H9 (cell line): ENCODE data around the gene IRS4. TPM values are rescaled to one million over a fixed set of nuclear protein-coding genes. Genes with fewer than 3 reads are reported as not detected.

Experiments
- DNase-seq: peaks from one replicate; pipeline ENCODE4 v3.0.0-alpha.2; 2017
- H2AFZ ChIP-seq: one replicate; pipeline ENCODE4 v1.6.1; 2013; ENCODE audit warnings: mild to moderate bottlenecking, low read length, control low read depth, moderate library complexity
- H2AK5ac ChIP-seq: 2 replicates; pipeline ENCODE4 v1.6.1; 2013; ENCODE audit warnings: low read length, control low read depth, mixed read lengths; ENCODE audit not compliant: insufficient read length
- H2BK120ac ChIP-seq: one replicate; pipeline ENCODE4 v1.6.1; 2013; ENCODE audit warnings: low read depth, mild to moderate bottlenecking, low read length, control low read depth, inconsistent platforms; ENCODE audit not compliant: poor library complexity, severe bottlenecking
- H2BK12ac ChIP-seq: 2 replicates; pipeline ENCODE4 v1.6.1; 2013; ENCODE audit warnings: low read length, control low read depth, mixed read lengths, low read depth; ENCODE audit not compliant: insufficient read length
- H2BK15ac ChIP-seq: 2 replicates; pipeline ENCODE4 v1.6.1; 2013; ENCODE audit warnings: low read depth, low read length, control low read depth
- H2BK20ac ChIP-seq: one replicate; pipeline ENCODE4 v1.6.1; 2013; ENCODE audit warnings: low read depth, mild to moderate bottlenecking, low read length, control low read depth, inconsistent platforms; ENCODE audit not compliant: poor library complexity, severe bottlenecking
- H2BK5ac ChIP-seq: 2 replicates; pipeline ENCODE4 v1.6.1; 2013; ENCODE audit warnings: low read length, control low read depth, mixed read lengths; ENCODE audit not compliant: insufficient read length
- H3K14ac ChIP-seq: 2 replicates; pipeline ENCODE4 v1.6.1; 2013; ENCODE audit warnings: low read length, control low read depth; ENCODE audit not compliant: insufficient read depth
- H3K18ac ChIP-seq: 2 replicates; pipeline ENCODE4 v1.6.1; 2013; ENCODE audit warnings: low read depth, mild to moderate bottlenecking, mixed read lengths, low read length, control low read depth; ENCODE audit not compliant: insufficient read length
- H3K23ac ChIP-seq: 2 replicates; pipeline ENCODE4 v1.6.1; 2013; ENCODE audit warnings: low read length, control low read depth, mixed read lengths, low read depth; ENCODE audit not compliant: insufficient read length
- H3K23me2 ChIP-seq: 2 replicates; pipeline ENCODE4 v1.6.1; 2013; ENCODE audit warnings: low read depth, mild to moderate bottlenecking, mixed read lengths, low read length, control low read depth; ENCODE audit not compliant: insufficient read length, poor library complexity, severe bottlenecking
- H3K27ac ChIP-seq: 2 replicates; pipeline ENCODE4 v1.5.1; 2013; ENCODE audit warnings: low read length, control low read depth, mixed read lengths, low read depth; ENCODE audit not compliant: insufficient read length
- H3K27me3 ChIP-seq: 2 replicates; pipeline ENCODE4 v1.6.1; 2013; ENCODE audit warnings: low read length, control low read depth, inconsistent platforms; ENCODE audit not compliant: insufficient read depth
- H3K4ac ChIP-seq: 2 replicates; pipeline ENCODE4 v1.6.1; 2013; ENCODE audit warnings: low read depth, mild to moderate bottlenecking, control low read depth, inconsistent platforms, low read length, moderate library complexity
- H3K4me1 ChIP-seq: 2 replicates; pipeline ENCODE4 v1.6.1; 2013; ENCODE audit warnings: low read length, control low read depth, inconsistent platforms; ENCODE audit not compliant: insufficient read depth
- H3K4me2 ChIP-seq: 2 replicates; pipeline ENCODE4 v1.6.1; 2013; ENCODE audit warnings: low read length, control low read depth, mixed read lengths; ENCODE audit not compliant: insufficient read length, insufficient read depth
- H3K56ac ChIP-seq: 2 replicates; pipeline ENCODE4 v1.6.1; 2013; ENCODE audit warnings: low read depth, mild to moderate bottlenecking, mixed read lengths, low read length, control low read depth; ENCODE audit not compliant: insufficient read length
- H3K79me1 ChIP-seq: 2 replicates; pipeline ENCODE4 v1.6.1; 2013; ENCODE audit warnings: low read depth, mild to moderate bottlenecking, moderate library complexity, low read length, control low read depth, inconsistent platforms; ENCODE audit not compliant: insufficient read depth, poor library complexity, severe bottlenecking
- H3K79me2 ChIP-seq: 2 replicates; pipeline ENCODE4 v1.6.1; 2013; ENCODE audit warnings: low read length, control low read depth, inconsistent platforms; ENCODE audit not compliant: insufficient read depth
- H3K9ac ChIP-seq: 2 replicates; pipeline ENCODE4 v1.6.1; 2013; ENCODE audit warnings: low read length, control low read depth, mixed read lengths; ENCODE audit not compliant: insufficient read length; ENCODE audit errors: extremely low read depth
- H3K9me3 ChIP-seq: one replicate; pipeline ENCODE4 v1.6.1; 2013; ENCODE audit warnings: low read depth, low read length, inconsistent platforms; ENCODE audit not compliant: control insufficient read depth
- H3T11ph ChIP-seq: one replicate; pipeline ENCODE4 v1.6.1; 2013; ENCODE audit warnings: mild to moderate bottlenecking, low read length, control low read depth, inconsistent platforms
- H4K20me1 ChIP-seq: one replicate; pipeline ENCODE4 v1.6.1; 2013; ENCODE audit not compliant: control insufficient read depth, insufficient read length, insufficient read depth
- H4K5ac ChIP-seq: 2 replicates; pipeline ENCODE4 v1.6.1; 2013; ENCODE audit warnings: low read depth, mild to moderate bottlenecking, mixed read lengths, low read length, control low read depth; ENCODE audit not compliant: insufficient read length
- H4K8ac ChIP-seq: replicated peaks from 2 replicates; pipeline ENCODE4 v1.6.1; 2013; ENCODE audit warnings: low read length, control low read depth, mixed read lengths, low read depth; ENCODE audit not compliant: insufficient read length
- H4K91ac ChIP-seq: 2 replicates; pipeline ENCODE4 v1.6.1; 2013; ENCODE audit warnings: low read depth, mild to moderate bottlenecking, moderate library complexity, mixed read lengths, low read length, control low read depth; ENCODE audit not compliant: insufficient read length
- H3K27ac Mint-ChIP-seq, 3 experiments: 2 replicates in 2 of 3; 3 replicates in 1 of 3; pipeline ENCODE4 v1.8.0; 2020 to 2021; ENCODE audit warnings: mixed read lengths in 3 of 3, mild to moderate bottlenecking in 1 of 3, moderate library complexity in 1 of 3
- H3K27me3 Mint-ChIP-seq: 2 replicates; pipeline ENCODE4 v1.8.0; 2021; ENCODE audit warnings: low read depth, mild to moderate bottlenecking, moderate library complexity, mixed read lengths
- H3K36me3 Mint-ChIP-seq, 3 experiments: 2 replicates in 2 of 3; 3 replicates in 1 of 3; pipeline ENCODE4 v1.8.0; 2020 to 2021; ENCODE audit warnings: low read depth in 3 of 3, mixed read lengths in 3 of 3; ENCODE audit not compliant: insufficient read depth in 1 of 3
- H3K4me1 Mint-ChIP-seq, 2 experiments: 2 replicates each; pipeline ENCODE4 v1.8.0; 2020; ENCODE audit warnings: mixed read lengths in 2 of 2
- H3K4me3 Mint-ChIP-seq, 2 experiments: 2 replicates in 1 of 2; 3 replicates in 1 of 2; pipeline ENCODE4 v1.8.0; 2020 to 2021; ENCODE audit warnings: mild to moderate bottlenecking in 2 of 2, mixed read lengths in 2 of 2, moderate library complexity in 1 of 2
- H3K9me3 Mint-ChIP-seq, 2 experiments: 2 replicates in 1 of 2; 3 replicates in 1 of 2; pipeline ENCODE4 v1.8.0; 2020; ENCODE audit warnings: mild to moderate bottlenecking in 2 of 2, mixed read lengths in 2 of 2, moderate library complexity in 1 of 2
- CTCF ChIP-seq: fragments of 200-600 bp; sonication (generic); conservative IDR thresholded peaks from 3 replicates; pipeline ENCODE4 v1.8.0; 2021; ENCODE audit warnings: antibody characterized with exemption, mild to moderate bottlenecking
- WGBS: extraction: QIAGEN DNeasy Blood & Tissue Kit; methylation state at CpG from one replicate; pipeline ENCODE4 v1.1.7; 2013; ENCODE audit warnings: missing lambda C conversion rate, low lambda C conversion rate, mixed read lengths; ENCODE audit not compliant: insufficient read length; ENCODE audit errors: extremely low coverage; 5-methylcytosine and 5-hydroxymethylcytosine counted together
- total RNA-seq: library from RNA; stranded (reverse); gene quantifications from 2 replicates; pipeline ENCODE4 v1.2.1, GENCODE V29; 2021

Gene IRS4
- total RNA-seq, 1 experiment from 2014 or later: 8.2 TPM

DNA sequence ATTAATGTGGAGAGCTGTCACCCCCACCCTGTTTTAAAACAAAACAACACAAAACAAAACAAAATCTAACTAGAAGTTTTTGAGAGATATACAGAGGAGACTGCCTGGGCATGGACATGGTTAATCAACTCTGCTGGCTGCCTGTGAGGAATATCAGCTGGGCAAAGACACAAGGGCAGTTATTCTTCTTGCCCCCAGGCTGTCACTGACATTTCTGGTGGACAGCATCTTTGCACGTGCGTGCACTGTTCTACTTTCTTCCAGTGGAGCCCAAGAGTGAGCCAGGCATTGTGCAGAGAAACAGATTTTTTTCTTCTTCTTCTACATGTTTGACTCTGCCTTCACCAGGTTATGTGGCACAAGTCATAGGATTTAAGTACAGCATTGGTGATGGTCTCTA is 13.8 kb downstream of the IRS4 start:
- H3T11ph ChIP-seq: no peak overlapping the region
- peaks cover 11% of the 10 kb centered on the region; the same call in 1 of the 2 replicates for H3K4me1 ChIP-seq
- H3K18ac ChIP-seq: no peak overlapping the region
- H3K14ac ChIP-seq: no peak overlapping the region
- no peak overlapping the region for H2BK20ac ChIP-seq
- no peak for TF ChIP-seq CTCF
- no peaks in the 10 kb centered on the region for H3K27me3 Mint-ChIP-seq
- no peak overlapping the region for H3K4me2 ChIP-seq
- no peaks in the 10 kb centered on the region for H3K9me3 ChIP-seq
- H3K27ac ChIP-seq: no peak overlapping the region
- no peaks in the 10 kb centered on the region for H3K9me3 Mint-ChIP-seq
- no peak overlapping the region for H2BK12ac ChIP-seq
- H4K91ac ChIP-seq: no peak overlapping the region
- H3K56ac ChIP-seq: no peak overlapping the region
- no peak overlapping the region for H2BK5ac ChIP-seq
- H4K8ac ChIP-seq: no peak overlapping the region
- H3K23ac ChIP-seq: no peak overlapping the region
- H3K79me1 ChIP-seq: no peaks in the 10 kb centered on the region
- H3K36me3 Mint-ChIP-seq: peaks cover 0 to 2% (median 0%) of the 10 kb centered on the region in 3 experiments; a peak in 2 of 7 replicates
- H4K20me1 ChIP-seq: no peaks in the 10 kb centered on the region
- H3K27me3 ChIP-seq: no peaks in the 10 kb centered on the region
- H2AFZ ChIP-seq: no peak overlapping the region
- H3K9ac ChIP-seq: no peak overlapping the region
- no peak overlapping the region for H2BK120ac ChIP-seq
- H3K4me3 Mint-ChIP-seq: no peak overlapping the region
- H3K4ac ChIP-seq: no peak overlapping the region
- peaks cover 37 to 43% of the 10 kb centered on the region in 2 experiments for H3K4me1 Mint-ChIP-seq
- H4K5ac ChIP-seq: no peak overlapping the region
- no CpG with 5 or more reads among the region's 2 CpGs for WGBS
- no peak for DNase-seq
- H2BK15ac ChIP-seq: no peak overlapping the region
- H3K27ac Mint-ChIP-seq: no peak overlapping the region; a peak in 1 of 7 replicates
- H3K23me2 ChIP-seq: no peaks in the 10 kb centered on the region
- peaks cover 3% of the 10 kb centered on the region; the same call in 1 of the 2 replicates for H3K79me2 ChIP-seq
- no peak overlapping the region for H2AK5ac ChIP-seq
